CD4-positive, alpha-beta T cell treated with Interferon gamma for 1 hour (primary cell): ENCODE measurements around the gene HPS6.
"Not testable (repeated sequence)": the region's sequence is repeated elsewhere in the genome, so short reads cannot be mapped to it uniquely, and the experiment has no call there.

Experiments used
- DNase-seq: peaks from one replicate; pipeline ENCODE4 v3.0.0-alpha.2; 2020

The HPS6 gene

GRCh38 chr10:102064868-102065560, at the start of gene HPS6:
TSS of gene HPS6 (plus strand) at chr10:102065349. CDS start at chr10:102065475, 126 bp downstream.
- peak; percentile 86 for DNase-seq

- DNase-seq: no peak
Observed at GRCh38 chr10:102016416-102016815, 48.7 kb upstream of the HPS6 start.

GRCh38 chr10:102017295-102017694, 47.9 kb upstream of the HPS6 start:
- DNase-seq: no peak

DNA sequence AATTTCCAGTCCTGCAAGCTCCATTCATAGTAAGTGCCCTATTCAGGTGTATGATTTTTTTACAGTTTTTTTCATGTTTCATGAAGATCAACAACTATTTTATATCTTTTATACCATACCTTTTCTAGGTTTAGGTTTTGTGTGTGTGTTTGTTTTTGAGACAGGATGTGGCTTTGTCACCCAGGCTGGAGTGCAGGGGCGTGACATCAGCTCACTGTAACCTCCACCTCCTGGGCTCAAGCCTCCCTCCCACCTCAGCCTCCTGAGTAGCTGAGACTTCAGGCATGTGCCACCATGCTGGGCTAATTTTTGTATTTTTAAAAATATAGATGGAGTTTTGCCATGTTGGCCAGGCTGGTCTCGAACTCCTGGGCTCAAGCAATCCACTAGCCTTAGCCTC, 44.2 kb upstream of the HPS6 start:
- DNase-seq: no peak

DNA sequence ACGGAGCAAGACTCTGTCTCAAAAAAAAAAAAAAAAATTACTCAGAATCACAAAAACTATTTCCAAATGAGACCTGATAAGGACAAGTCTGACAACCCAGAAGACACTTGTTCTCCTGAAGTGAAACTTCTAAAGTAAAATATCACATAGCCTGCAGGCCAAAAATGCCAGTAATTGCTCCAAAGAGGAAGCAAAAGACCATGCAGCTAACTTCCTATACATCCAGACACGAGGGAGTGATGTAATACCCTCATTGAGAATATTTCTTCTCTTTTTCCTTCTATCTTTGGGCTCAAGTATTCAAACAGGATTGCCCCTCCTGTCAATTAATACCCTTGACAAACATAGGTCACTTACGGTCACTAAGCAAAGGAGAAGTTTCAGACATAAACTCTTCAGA, 40.4 kb upstream of the HPS6 start:
- no peak for DNase-seq

DNA sequence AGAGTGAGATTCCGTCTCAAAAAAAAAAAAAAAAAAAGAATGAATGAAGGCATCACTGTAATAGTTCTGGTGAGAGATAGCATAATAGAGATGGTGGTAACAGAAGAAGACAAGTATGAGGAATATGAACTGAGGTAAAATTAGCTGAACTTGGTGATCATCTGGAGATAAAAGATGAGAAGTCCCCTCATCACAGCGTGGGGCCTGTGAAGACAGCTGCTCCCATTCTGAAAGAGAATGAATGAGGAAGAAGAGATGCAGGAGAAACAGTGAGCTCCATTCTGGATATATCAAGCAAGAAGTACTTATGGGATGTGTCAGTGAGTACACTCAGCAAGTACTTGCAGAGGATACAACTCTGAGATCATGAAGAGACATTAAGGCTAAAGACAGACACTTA, 37.9 kb upstream of the HPS6 start:
- DNase-seq: no peak

DNA sequence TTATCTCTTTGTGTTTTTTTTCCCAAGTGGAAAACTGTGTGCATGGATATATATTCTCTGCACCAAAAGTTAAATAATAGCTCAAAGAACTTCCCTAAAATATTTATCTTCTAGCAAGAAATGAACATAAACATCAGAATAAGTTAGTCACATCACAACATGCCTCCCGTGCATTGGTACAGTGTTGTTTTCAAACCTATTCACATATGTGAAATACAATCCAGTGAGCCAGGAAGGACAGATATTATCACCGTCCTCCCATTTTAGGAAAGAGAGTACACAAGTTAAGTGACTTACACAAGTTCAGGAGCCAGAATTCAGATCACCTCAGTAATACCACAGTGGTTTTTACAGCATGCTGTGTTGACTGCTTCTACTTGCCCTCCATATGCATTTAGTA, 31.4 kb upstream of the HPS6 start:
- DNase-seq: no peak

DNA sequence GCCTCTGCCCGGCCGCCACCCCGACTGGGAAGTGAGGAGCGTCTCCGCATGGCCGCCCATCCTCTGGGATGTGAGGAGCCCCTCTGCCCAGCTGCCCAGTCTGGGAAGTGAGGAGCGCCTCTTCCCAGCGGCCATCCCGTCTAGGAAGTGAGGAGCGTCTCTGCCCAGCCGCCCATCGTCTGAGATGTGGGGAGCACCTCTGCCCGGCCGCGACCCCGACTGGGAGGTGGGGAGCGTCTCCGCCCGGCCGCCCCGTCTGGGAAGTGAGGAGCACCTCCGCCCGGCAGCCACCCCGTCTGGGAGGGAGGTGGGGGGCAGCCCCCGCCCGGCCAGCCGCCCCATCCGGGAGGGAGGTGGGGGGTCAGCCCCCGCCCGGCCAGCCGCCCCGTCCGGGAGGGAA, 29.3 kb upstream of the HPS6 start:
- not testable (repeated sequence) for DNase-seq

- DNase-seq: no peak
Observed at GRCh38 chr10:102038410-102038809, 26.7 kb upstream of the HPS6 start.

DNA sequence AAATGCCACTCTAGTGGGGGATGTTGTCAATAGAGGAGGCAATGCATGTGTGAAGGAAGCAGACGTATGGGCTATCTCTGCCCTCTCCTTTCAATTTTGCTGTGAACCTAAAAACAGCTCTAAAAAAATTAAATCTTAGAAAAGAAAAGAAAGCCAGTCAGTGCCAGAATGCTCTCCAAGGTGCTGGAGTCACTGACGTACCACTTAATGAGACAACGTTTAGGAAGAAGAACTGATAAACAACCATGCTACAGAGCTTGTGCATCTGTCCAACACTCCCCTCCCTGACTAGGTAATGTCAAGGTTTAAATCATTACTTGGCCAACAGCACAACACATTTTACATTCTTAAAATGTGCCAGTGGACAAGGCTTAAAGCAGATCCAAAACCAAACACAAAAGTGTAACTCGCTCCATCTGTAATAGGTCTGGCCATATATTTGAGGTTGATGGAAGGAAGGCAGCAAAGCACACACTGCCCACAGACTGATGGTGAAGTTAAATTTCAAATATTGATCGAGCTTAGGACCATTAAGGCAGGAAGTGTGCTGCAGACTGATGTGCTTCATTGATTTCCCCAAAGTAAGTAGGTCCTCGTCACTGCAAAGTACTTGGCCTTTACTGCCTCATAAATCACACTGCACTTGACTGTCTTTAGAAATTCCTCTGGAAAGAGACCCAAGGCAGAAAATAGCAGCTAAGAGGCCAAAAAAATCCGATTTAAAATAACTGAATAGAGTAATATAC, 24.7 kb upstream of the HPS6 start:
- DNase-seq: no peak

DNA sequence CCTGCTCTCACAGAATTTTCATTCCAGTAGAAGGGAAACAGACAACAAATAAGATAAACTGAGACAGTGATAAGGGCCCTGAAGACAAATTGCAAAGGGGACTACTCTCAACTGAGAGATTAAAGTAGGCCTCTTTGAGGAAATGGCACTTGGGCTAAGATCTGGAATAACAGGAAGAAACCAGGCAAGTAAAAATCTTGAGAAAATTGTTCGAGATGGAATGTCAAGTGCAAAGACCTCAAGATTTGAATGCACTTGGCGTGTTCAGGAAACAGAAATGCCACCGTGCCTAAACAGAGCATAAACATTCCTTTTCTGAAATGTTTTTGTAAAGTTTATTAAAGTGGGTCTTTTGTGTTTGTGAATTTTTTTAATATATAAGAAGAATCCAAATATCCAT, 19.9 kb upstream of the HPS6 start:
- no peak for DNase-seq

DNA sequence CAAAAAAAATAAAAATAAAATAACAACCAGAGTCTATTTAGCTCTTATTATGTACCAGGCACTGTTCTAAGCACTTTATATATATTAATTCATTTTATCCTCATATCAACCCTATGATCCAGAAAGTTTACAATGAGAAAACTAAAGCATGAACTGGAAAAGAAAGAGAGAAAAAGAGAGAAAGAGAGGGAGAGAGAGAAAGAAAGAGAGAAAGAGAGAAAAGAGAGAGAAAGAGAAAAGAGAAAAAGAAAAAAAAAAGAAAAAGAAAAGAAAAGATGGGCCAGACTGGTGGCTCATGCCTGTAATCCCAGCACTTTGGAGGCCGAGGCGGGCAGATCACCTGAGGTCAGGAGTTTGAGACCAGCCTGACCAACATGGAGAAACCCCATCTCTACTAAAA, 19.1 kb upstream of the HPS6 start:
- no peak for DNase-seq

- DNase-seq: not testable (repeated sequence)
Observed at GRCh38 chr10:102054881-102055646, 10.1 kb upstream of the HPS6 start.

- peak; percentile 89 for DNase-seq
Observed at GRCh38 chr10:102055647-102056419, 9.3 kb upstream of the HPS6 start, which contains the start of gene ARMH3. TSS of gene ARMH3 (minus strand) at chr10:102056173. CDS start at chr10:102040114, 16,059 bp downstream.

- DNase-seq: no peak
Observed at GRCh38 chr10:102059987-102060386, 5.2 kb upstream of the HPS6 start.

DNA sequence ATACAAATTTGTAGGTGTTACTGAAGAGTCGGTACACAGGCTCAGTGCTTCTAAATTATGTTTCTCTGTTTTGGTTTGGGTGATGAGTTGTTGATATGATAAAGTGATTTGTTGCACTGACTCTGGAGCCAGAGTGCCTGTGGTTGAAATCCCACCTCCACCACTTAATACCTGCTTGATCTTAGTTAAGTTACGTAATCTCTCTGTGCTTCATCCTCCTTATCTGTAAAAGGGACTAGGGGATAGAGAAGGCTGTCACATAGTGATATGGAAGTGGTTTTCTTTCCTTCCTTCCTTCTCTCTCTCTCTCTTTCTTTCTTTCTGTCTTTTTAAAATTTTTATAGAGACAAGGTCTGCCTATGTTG, 664 bp upstream of the HPS6 start:
- DNase-seq: no peak

- DNase-seq: no peak
Observed at GRCh38 chr10:102065561-102066398, 631 bp downstream of the HPS6 start.

DNA sequence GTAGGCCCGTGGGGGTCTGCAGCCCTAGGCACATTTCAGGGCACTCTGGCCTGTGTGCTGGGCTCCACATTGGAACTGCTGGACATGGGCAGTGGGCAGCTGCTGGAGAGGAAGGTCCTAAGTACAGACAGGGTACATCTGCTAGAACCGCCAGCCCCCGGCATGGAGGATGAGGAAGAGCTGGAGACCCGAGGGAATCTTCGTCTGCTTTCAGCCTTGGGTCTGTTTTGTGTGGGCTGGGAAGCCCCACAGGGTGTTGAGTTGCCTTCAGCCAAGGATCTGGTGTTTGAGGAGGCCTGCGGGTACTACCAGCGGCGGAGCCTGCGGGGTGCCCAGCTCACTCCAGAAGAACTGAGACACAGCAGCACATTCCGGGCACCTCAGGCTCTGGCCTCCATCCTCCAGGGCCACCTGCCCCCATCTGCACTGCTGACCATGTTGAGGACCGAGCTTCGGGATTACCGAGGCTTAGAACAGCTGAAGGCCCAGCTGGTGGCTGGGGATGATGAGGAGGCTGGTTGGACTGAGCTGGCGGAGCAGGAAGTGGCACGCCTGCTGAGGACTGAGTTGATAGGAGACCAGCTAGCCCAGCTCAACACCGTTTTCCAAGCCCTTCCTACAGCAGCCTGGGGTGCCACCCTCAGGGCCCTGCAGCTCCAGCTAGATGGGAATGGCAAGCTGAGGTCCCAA, 1.4 kb downstream of the HPS6 start:
- no peak for DNase-seq

- DNase-seq: no peak
Observed at GRCh38 chr10:102067091-102067916, 2.2 kb downstream of the HPS6 start.

DNA sequence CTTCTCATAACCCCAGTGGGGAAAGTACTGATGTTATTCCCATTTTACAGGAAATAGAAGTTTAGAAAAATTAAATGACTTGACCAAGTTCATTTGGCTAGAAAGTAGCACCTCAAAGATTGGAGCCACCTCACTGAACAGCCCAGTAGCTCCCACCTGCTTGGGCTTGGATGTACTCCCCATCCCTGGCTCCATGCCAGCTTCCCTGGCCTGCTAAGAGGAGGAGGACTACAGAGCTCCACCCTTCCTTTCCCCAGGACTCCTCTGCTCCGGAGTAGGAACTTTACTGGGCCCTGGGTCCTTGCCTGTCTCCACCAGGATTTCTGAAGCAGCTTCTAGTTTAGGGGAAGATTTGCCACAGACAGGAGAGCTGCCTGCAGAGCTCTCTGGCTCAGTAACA, 3.1 kb downstream of the HPS6 start:
- no peak for DNase-seq
